GM12878 (cell line): ENCODE results near the gene ABCC11. TPM values are rescaled to one million over a fixed set of nuclear protein-coding genes. Genes with fewer than 3 reads are reported as not detected.

Experiments used
- ATAC-seq: fragments of 200-7000 bp; cut with Tn5 transposase; 3 replicates; pipeline ENCODE4 v1.9.1; 2020; ENCODE audit warnings: mild to moderate bottlenecking, moderate library complexity
- BruUV-seq: library from RNA; stranded (reverse); fragments of 400-500 nt; replicated peaks from 2 replicates; lab custom pipeline; 2021; lab: Mats Ljungman, UMichigan
- CTCF ChIA-PET: fragments of 300-600 bp; sonication (Branson Sonifier 250); formaldehyde crosslinking; extraction: SDS; loops from one replicate; lab custom pipeline; 2021; ENCODE audit warnings: inconsistent platforms; lab: Yijun Ruan, JAX
- POLR2A ChIA-PET: fragments of 350-600 bp; formaldehyde crosslinking; extraction: SDS; loops from one replicate; lab custom pipeline; 2021; ENCODE audit warnings: inconsistent platforms; lab: Charles Lee
- RAD21 ChIA-PET: fragments of 300-600 bp; sonication (Branson Sonifier 250); formaldehyde crosslinking; loops from one replicate; lab custom pipeline; 2023; ENCODE audit warnings: antibody characterized with exemption; ENCODE audit not compliant: unreplicated experiment; lab: Charles Lee
- SMC1A ChIA-PET: fragments of 300-600 bp; sonication (Branson Sonifier 250); formaldehyde crosslinking; loops from one replicate; lab custom pipeline; 2023; ENCODE audit not compliant: unreplicated experiment, uncharacterized antibody; lab: Charles Lee
- DNase-seq: peaks from one replicate; pipeline ENCODE4 v3.0.0-alpha.2; 2011; ENCODE audit warnings: low read depth, low spot score
- FAIRE-seq: peaks from 3 replicates; lab custom pipeline; 2011; peaks lifted over from hg19 to GRCh38; lab: Jason Lieb, UNC
- H2AFZ ChIP-seq: 2 replicates; pipeline ENCODE4 v1.6.0; 2011; ENCODE audit warnings: low read depth, low read length, control low read depth; ENCODE audit not compliant: control insufficient read depth
- H3K27ac ChIP-seq: 2 replicates; pipeline ENCODE4 v1.5.1; 2011; ENCODE audit warnings: control low read depth; ENCODE audit not compliant: control insufficient read depth, insufficient read depth
- H3K27me3 ChIP-seq, 2 experiments: replicated peaks in 1 of 2; 2 replicates each; pipeline versions ENCODE4 v1.6.0 to v1.6.1; 2011; ENCODE audit warnings: low read length in 1 of 2; ENCODE audit not compliant: control insufficient read depth in 2 of 2, insufficient read depth in 2 of 2
- H3K36me3 ChIP-seq, 2 experiments: 2 replicates each; pipeline ENCODE4 v1.5.1; 2011; ENCODE audit warnings: low read length in 1 of 2; ENCODE audit not compliant: control insufficient read depth in 2 of 2, insufficient read depth in 2 of 2
- H3K4me1 ChIP-seq: 2 replicates; pipeline ENCODE4 v1.6.1; 2011; ENCODE audit warnings: mild to moderate bottlenecking, low read length, moderate library complexity, mixed read lengths; ENCODE audit not compliant: control insufficient read depth, insufficient read depth
- H3K4me2 ChIP-seq: 2 replicates; pipeline ENCODE4 v1.6.0; 2011; ENCODE audit warnings: control low read depth; ENCODE audit not compliant: control insufficient read depth, insufficient read depth
- H3K4me3 ChIP-seq: fragments of 200-600 bp; sonication (generic); 2 replicates; pipeline ENCODE4 v1.5.1; 2016
- H3K79me2 ChIP-seq: 2 replicates; pipeline ENCODE4 v1.6.0; 2011; ENCODE audit warnings: low read length; ENCODE audit not compliant: control insufficient read depth, insufficient read depth
- H3K9ac ChIP-seq: 2 replicates; pipeline ENCODE4 v1.8.0; 2011; ENCODE audit warnings: low read length, control low read depth, mixed read lengths; ENCODE audit not compliant: control insufficient read depth, insufficient read depth
- H3K9me3 ChIP-seq: replicated peaks from 3 replicates; pipeline ENCODE4 v1.5.1; 2011; ENCODE audit warnings: mild to moderate bottlenecking, low read length; ENCODE audit not compliant: control insufficient read depth, insufficient read depth
- H4K20me1 ChIP-seq: 2 replicates; pipeline ENCODE4 v1.6.0; 2011; ENCODE audit not compliant: control insufficient read depth, insufficient read depth
- BHLHE40 ChIP-seq, 2 experiments: fragments of 450-650 bp in 1 of 2; IDR thresholded peaks; 2 replicates each; pipeline ENCODE4 v1.6.1; 2011 to 2017; ENCODE audit warnings: low read depth in 2 of 2, borderline replicate concordance in 1 of 2, improper control_type of control experiment in 1 of 2, low read length in 1 of 2, mild to moderate bottlenecking in 1 of 2
- IKZF2 ChIP-seq, 2 experiments: fragments of 450-650 bp; IDR thresholded peaks; 2 replicates each; pipeline ENCODE4 v1.6.1; 2017; ENCODE audit warnings: mild to moderate bottlenecking in 2 of 2, moderate library complexity in 2 of 2
- IRF3 ChIP-seq: fragments of 450-650 bp; IDR thresholded peaks from 2 replicates; pipeline ENCODE4 v1.6.1; 2014; ENCODE audit warnings: mild to moderate bottlenecking
- MLLT1 ChIP-seq: fragments of 450-650 bp; IDR thresholded peaks from 2 replicates; pipeline ENCODE4 v1.6.1; 2016; ENCODE audit warnings: mild to moderate bottlenecking
- MTA2 ChIP-seq: fragments of 450-650 bp; IDR thresholded peaks from 2 replicates; pipeline ENCODE4 v1.6.1; 2016; ENCODE audit warnings: low read depth, mild to moderate bottlenecking, moderate library complexity
- MYB ChIP-seq: fragments of 150-350 bp; IDR thresholded peaks from 2 replicates; pipeline ENCODE4 v1.6.1; 2014; ENCODE audit warnings: mild to moderate bottlenecking, low read depth, low read length, borderline replicate concordance
- NRF1 ChIP-seq: conservative IDR thresholded peaks from 2 replicates; pipeline ENCODE4 v1.6.1; 2011; ENCODE audit warnings: mild to moderate bottlenecking, low read depth, low read length, improper control_type of control experiment
- REST ChIP-seq: IDR thresholded peaks from 2 replicates; pipeline ENCODE4 v1.6.1; 2012; ENCODE audit warnings: mild to moderate bottlenecking, low read depth, low read length
- STAT3 ChIP-seq: IDR thresholded peaks from 2 replicates; pipeline ENCODE4 v1.6.1; 2011; ENCODE audit warnings: low read depth, low read length, improper control_type of control experiment
- SUPT20H ChIP-seq: IDR thresholded peaks from 2 replicates; pipeline ENCODE4 v1.6.1; 2011; ENCODE audit warnings: low read depth, mild to moderate bottlenecking, low read length, moderate library complexity, borderline replicate concordance; ENCODE audit not compliant: control insufficient read depth
- YBX1 ChIP-seq: fragments of 450-650 bp; IDR thresholded peaks from 2 replicates; pipeline ENCODE4 v1.6.1; 2016; ENCODE audit warnings: antibody characterized with exemption
- WGBS: methylation state at CpG from one replicate; pipeline ENCODE4 v1.1.6; 2016; ENCODE audit warnings: low lambda C conversion rate; ENCODE audit not compliant: insufficient replicate concordance, insufficient coverage; ENCODE audit errors: missing lambda C conversion rate; 5-methylcytosine and 5-hydroxymethylcytosine counted together
- in situ Hi-C: fragments of 300-500 bp; cut with MboI; formaldehyde crosslinking; loops from 9 replicates; pipeline ENCODE4 v1.14.3; 2018; ENCODE audit warnings: mixed read lengths
- intact Hi-C: fragments of 100-400 bp; cut with micrococcal nuclease; formaldehyde crosslinking; loops from one replicate; pipeline ENCODE4 v1.14.2; 2022; ENCODE audit not compliant: unreplicated experiment
- polyA plus RNA-seq, 11 experiments: library from polyadenylated mRNA; depleted of rRNA in 4 of 11; unstranded in 6 of 11; stranded (reverse) in 5 of 11; fragments of >200 nt; fragmentation: Nextera tagmentation in 4 of 11; fragmentation: Illumina TruSeq in 1 of 11; extraction: Ambion mirVana in 4 of 11; extraction: Trizol in 1 of 11; gene quantifications; 1 replicate in 1 of 11; 2 replicates in 10 of 11; pipeline versions ENCODE4 v1.2.1 to v1.2.3, GENCODE V29; 2011 to 2016; ENCODE audit warnings: inconsistent platforms in 2 of 11, missing spikeins in 2 of 11, low read depth in 1 of 11
- total RNA-seq, 4 experiments: library from RNA; depleted of rRNA in 3 of 4; stranded (reverse); fragments of >200 nt in 3 of 4; fragmentation: Illumina TruSeq in 1 of 4; extraction: Trizol in 1 of 4; gene quantifications; 2 replicates each; pipeline versions ENCODE4 v1.2.1 to v1.2.3, GENCODE V29; 2013 to 2021
- TF ChIP-seq, protein P1 (sequence below): IDR thresholded peaks from 2 replicates; pipeline ENCODE4 v1.6.1; 2012; ENCODE audit warnings: low read depth, low read length, improper control_type of control experiment
- TF ChIP-seq, protein P2 (sequence below): fragments of 450-650 bp; formaldehyde crosslinking; IDR thresholded peaks from 2 replicates; pipeline ENCODE4 v1.4.0; 2020; ENCODE audit warnings: mild to moderate bottlenecking, moderate library complexity

The ABCC11 gene
- total and polyA plus RNA-seq, 10 of the 15 experiments (the other 5 are each of a cell fraction or from before 2014, with no cell fraction given): 0.04 to 0.20 (median 0.10) TPM; not detected in 6

DNA sequence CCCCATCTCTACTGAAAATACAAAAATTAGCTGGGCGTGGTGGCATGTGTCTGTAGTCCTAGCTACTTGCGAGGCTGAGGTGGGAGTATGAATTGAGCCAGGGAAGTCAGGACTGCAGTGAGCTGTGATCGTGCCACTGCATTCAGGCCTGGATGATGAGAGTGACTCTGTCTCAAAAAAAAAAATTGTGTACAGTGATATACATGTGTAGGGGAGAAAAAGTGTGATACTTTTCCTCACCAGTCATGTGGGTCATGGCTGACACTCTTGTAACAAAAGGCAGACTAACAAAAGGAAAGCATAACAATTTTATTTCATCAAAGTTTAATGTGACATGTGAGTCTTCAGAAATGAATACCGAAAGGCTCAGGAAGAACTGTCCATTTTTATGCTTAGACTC lies 89.5 kb downstream of the ABCC11 start:
- Histone ChIP-seq H3K27ac (no peak overlapping the region), H3K4me1 (peaks cover 4% of the 10 kb centered on the region; the same call in 1 of the 2 replicates), H3K9ac (no peak overlapping the region), H3K79me2 (no peaks in the 10 kb centered on the region), H3K4me3 (no peak overlapping the region), H4K20me1 (no peaks in the 10 kb centered on the region), H2AFZ (no peak overlapping the region), H3K36me3 (no peaks in the 10 kb centered on the region), H3K9me3 (no peaks in the 10 kb centered on the region), H3K4me2 (no peak overlapping the region), H3K27me3 (no peaks in the 10 kb centered on the region; a peak in 1 of 4 replicates)
- intact Hi-C loops (loop anchor here (2.0 to 5.0 kb wide), 6 partner anchors 100 to 1120 kb away; no protein-coding TSS in a partner anchor), in situ Hi-C loops (no loop called here)
- DNase-seq (no peak), FAIRE-seq (no peak), ATAC-seq (peak; percentile 29)
- ChIA-PET RAD21 (interaction anchor here (0.5 to 2.5 kb wide), 9 partner anchors 43 to 1150 kb away, joined by 3 to 20 read pairs (median 4); partner anchors contain the start of gene NETO2), SMC1A (interaction anchor here (1.2 to 2.7 kb wide), 6 partner anchors 56 to 1138 kb away, joined by 4 to 8 read pairs (median 5); no protein-coding TSS in a partner anchor), CTCF (interaction anchor here (0.8 to 4.9 kb wide), 20 partner anchors 9 to 1210 kb away, joined by 3 to 26 read pairs (median 4); partner anchors contain the start of gene NETO2), POLR2A (no interaction called here)
- 40% methylated on average over 4 of the region's 4 CpGs for WGBS
- no TSS peak for BruUV-seq
- TF ChIP-seq MTA2 (no peak), YBX1 (no peak), BHLHE40 (IDR thresholded peaks at IDR 0.05; ENCODE audit: borderline replicate concordance in 1 of 2, low read depth in 2 of 2, low read length in 1 of 2) (no peak), MYB (no peak), SUPT20H (no peak), IRF3 (no peak), NRF1 (no peak), REST (no peak), MLLT1 (no peak), IKZF2 (IDR thresholded peaks at IDR 0.05) (no peak), STAT3 (no peak)
- TF ChIP-seq, protein P1, sequence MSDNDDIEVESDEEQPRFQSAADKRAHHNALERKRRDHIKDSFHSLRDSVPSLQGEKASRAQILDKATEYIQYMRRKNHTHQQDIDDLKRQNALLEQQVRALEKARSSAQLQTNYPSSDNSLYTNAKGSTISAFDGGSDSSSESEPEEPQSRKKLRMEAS: no peak
- TF ChIP-seq, protein P2, sequence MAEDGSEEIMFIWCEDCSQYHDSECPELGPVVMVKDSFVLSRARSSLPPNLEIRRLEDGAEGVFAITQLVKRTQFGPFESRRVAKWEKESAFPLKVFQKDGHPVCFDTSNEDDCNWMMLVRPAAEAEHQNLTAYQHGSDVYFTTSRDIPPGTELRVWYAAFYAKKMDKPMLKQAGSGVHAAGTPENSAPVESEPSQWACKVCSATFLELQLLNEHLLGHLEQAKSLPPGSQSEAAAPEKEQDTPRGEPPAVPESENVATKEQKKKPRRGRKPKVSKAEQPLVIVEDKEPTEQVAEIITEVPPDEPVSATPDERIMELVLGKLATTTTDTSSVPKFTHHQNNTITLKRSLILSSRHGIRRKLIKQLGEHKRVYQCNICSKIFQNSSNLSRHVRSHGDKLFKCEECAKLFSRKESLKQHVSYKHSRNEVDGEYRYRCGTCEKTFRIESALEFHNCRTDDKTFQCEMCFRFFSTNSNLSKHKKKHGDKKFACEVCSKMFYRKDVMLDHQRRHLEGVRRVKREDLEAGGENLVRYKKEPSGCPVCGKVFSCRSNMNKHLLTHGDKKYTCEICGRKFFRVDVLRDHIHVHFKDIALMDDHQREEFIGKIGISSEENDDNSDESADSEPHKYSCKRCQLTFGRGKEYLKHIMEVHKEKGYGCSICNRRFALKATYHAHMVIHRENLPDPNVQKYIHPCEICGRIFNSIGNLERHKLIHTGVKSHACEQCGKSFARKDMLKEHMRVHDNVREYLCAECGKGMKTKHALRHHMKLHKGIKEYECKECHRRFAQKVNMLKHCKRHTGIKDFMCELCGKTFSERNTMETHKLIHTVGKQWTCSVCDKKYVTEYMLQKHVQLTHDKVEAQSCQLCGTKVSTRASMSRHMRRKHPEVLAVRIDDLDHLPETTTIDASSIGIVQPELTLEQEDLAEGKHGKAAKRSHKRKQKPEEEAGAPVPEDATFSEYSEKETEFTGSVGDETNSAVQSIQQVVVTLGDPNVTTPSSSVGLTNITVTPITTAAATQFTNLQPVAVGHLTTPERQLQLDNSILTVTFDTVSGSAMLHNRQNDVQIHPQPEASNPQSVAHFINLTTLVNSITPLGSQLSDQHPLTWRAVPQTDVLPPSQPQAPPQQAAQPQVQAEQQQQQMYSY (CRISPR knock-in tag): no peak
